Natural killer cell (primary cell): Measurements from ENCODE around the gene AUH. TPM values are rescaled to one million over a fixed set of nuclear protein-coding genes. Genes with fewer than 3 reads are reported as not detected.

Experiments used
- ATAC-seq, 3 donors: fragments of 150-1000 bp in 2 of 3; fragments of 200-7000 bp in 1 of 3; cut with Tn5 transposase; 1 replicate in 1 of 3; 2 replicates in 2 of 3; pipeline ENCODE4 v1.10.0; 2021; ENCODE audit warnings: mild to moderate bottlenecking in 2 of 3, moderate library complexity in 2 of 3
- DNase-seq, 2 donors: peaks; one replicate each; pipeline versions ENCODE4 v3.0.0 to v3.0.0-alpha.2; 2013 to 2021; ENCODE audit warnings: mixed read lengths in 1 of 2
- H3K27ac ChIP-seq: one replicate; pipeline ENCODE4 v1.5.1; 2013; ENCODE audit warnings: mild to moderate bottlenecking, low read length
- H3K27me3 ChIP-seq: one replicate; pipeline ENCODE4 v1.6.1; 2013; ENCODE audit warnings: low read length; ENCODE audit not compliant: control insufficient read depth, insufficient read depth
- H3K36me3 ChIP-seq: one replicate; pipeline ENCODE4 v1.6.1; 2013; ENCODE audit warnings: low read length; ENCODE audit not compliant: control insufficient read depth, insufficient read depth
- H3K4me1 ChIP-seq: one replicate; pipeline ENCODE4 v1.6.1; 2013; ENCODE audit warnings: low read length; ENCODE audit not compliant: control insufficient read depth, insufficient read depth
- H3K4me3 ChIP-seq: one replicate; pipeline ENCODE4 v1.5.1; 2013; ENCODE audit warnings: low read length
- H3K9me3 ChIP-seq: one replicate; pipeline ENCODE4 v1.6.1; 2013; ENCODE audit warnings: low read length; ENCODE audit not compliant: control insufficient read depth, insufficient read depth
- H3K27ac Mint-ChIP-seq, 2 donors: one replicate each; pipeline ENCODE4 v1.8.0; 2022; ENCODE audit warnings: mild to moderate bottlenecking in 2 of 2, mixed read lengths in 2 of 2, moderate library complexity in 1 of 2
- H3K27me3 Mint-ChIP-seq, 2 donors: one replicate each; pipeline ENCODE4 v1.8.0; 2022; ENCODE audit warnings: low read depth in 2 of 2, mixed read lengths in 2 of 2
- H3K36me3 Mint-ChIP-seq: one replicate; pipeline ENCODE4 v1.8.0; 2022; ENCODE audit warnings: mixed read lengths
- H3K4me1 Mint-ChIP-seq, 2 donors: one replicate each; pipeline ENCODE4 v1.8.0; 2022; ENCODE audit warnings: mixed read lengths in 2 of 2
- H3K4me3 Mint-ChIP-seq: one replicate; pipeline ENCODE4 v1.8.0; 2022; ENCODE audit warnings: mild to moderate bottlenecking, moderate library complexity, mixed read lengths
- H3K9me3 Mint-ChIP-seq, 2 donors: one replicate each; pipeline ENCODE4 v1.8.0; 2022; ENCODE audit warnings: mixed read lengths in 2 of 2
- CTCF ChIP-seq: fragments of 200-600 bp; IDR thresholded peaks from one replicate; pipeline ENCODE4 v1.8.0; 2022; ENCODE audit warnings: antibody characterized with exemption
- WGBS: methylation state at CpG from one replicate; pipeline ENCODE4 v1.1.7; 2013; ENCODE audit warnings: missing lambda C conversion rate; ENCODE audit not compliant: insufficient coverage; 5-methylcytosine and 5-hydroxymethylcytosine counted together
- intact Hi-C: fragments of 100-400 bp; cut with micrococcal nuclease; formaldehyde crosslinking; loops from one replicate; pipeline ENCODE4 v1.14.2; 2022
- total RNA-seq, 4 donors: library from RNA; stranded (reverse); fragments of 120-200 nt in 1 of 4; gene quantifications; one replicate each; pipeline versions ENCODE4 v1.2.3 to v1.2.4, GENCODE V29; 2013 to 2022

AUH gene
- total RNA-seq, 3 donors from 2014 or later (not counting 1 experiment from before 2014, with no cell fraction given): 26.7 to 36.6 (median 34.9) TPM

GRCh38 chr9:91340395-91340967 lies 21.2 kb downstream of the AUH start:
- peaks cover 7% of the 10 kb centered on the region for H3K36me3 Mint-ChIP-seq
- peak overlapping the region in 1 of 2 donors; percentile 61 for H3K27ac Mint-ChIP-seq
- H3K9me3 Mint-ChIP-seq: no peaks in the 10 kb centered on the region
- H3K4me1 Mint-ChIP-seq: peaks cover 56 to 63% of the 10 kb centered on the region in 2 donors
- Histone ChIP-seq H3K27ac (no peak overlapping the region), H3K9me3 (no peaks in the 10 kb centered on the region), H3K27me3 (no peaks in the 10 kb centered on the region), H3K36me3 (peaks cover 22% of the 10 kb centered on the region), H3K4me3 (no peak overlapping the region), H3K4me1 (peaks cover 16% of the 10 kb centered on the region)
- ATAC-seq (no peak), DNase-seq (no peak)
- intact Hi-C loops: no loop called here
- no peak overlapping the region for H3K4me3 Mint-ChIP-seq
- no peak for TF ChIP-seq CTCF
- no peaks in the 10 kb centered on the region for H3K27me3 Mint-ChIP-seq
- WGBS: 100% methylated on average over 1 of the region's 1 CpG

- Mint-ChIP-seq H3K4me3 (peak overlapping the region; percentile 64), H3K27ac (peak overlapping the region; percentile 47 to 58), H3K9me3 (no peaks in the 10 kb centered on the region), H3K36me3 (peaks cover 7% of the 10 kb centered on the region), H3K27me3 (no peaks in the 10 kb centered on the region), H3K4me1 (peaks cover 52 to 63% of the 10 kb centered on the region in 2 donors)
- TF ChIP-seq CTCF: no peak
- Histone ChIP-seq H3K4me3 (no peak overlapping the region), H3K27ac (no peak overlapping the region), H3K36me3 (peaks cover 22% of the 10 kb centered on the region), H3K9me3 (no peaks in the 10 kb centered on the region), H3K27me3 (no peaks in the 10 kb centered on the region), H3K4me1 (peaks cover 16% of the 10 kb centered on the region)
- intact Hi-C loops: no loop called here
- peak in 2 of 3 donors; percentile 44 to 70 for ATAC-seq
- DNase-seq: no peak
These were observed 23.0 kb downstream of the AUH start for GRCh38 chr9:91338681-91339080.

- no peaks in the 10 kb centered on the region for H3K9me3 Mint-ChIP-seq
- H3K27ac Mint-ChIP-seq: peak overlapping the region in 1 of 2 donors; percentile 25
- Histone ChIP-seq H3K36me3 (peaks cover 12% of the 10 kb centered on the region), H3K9me3 (no peaks in the 10 kb centered on the region), H3K4me3 (no peak overlapping the region), H3K27me3 (no peaks in the 10 kb centered on the region), H3K4me1 (peaks cover 15% of the 10 kb centered on the region), H3K27ac (no peak overlapping the region)
- intact Hi-C loops: no loop called here
- 100% methylated on average over 1 of the region's 1 CpG for WGBS
- ATAC-seq: no peak
- DNase-seq: no peak
- H3K4me1 Mint-ChIP-seq: peaks cover 51 to 56% of the 10 kb centered on the region in 2 donors
- TF ChIP-seq CTCF: no peak
- H3K36me3 Mint-ChIP-seq: peaks cover 6% of the 10 kb centered on the region
- H3K4me3 Mint-ChIP-seq: no peak overlapping the region
- H3K27me3 Mint-ChIP-seq: no peaks in the 10 kb centered on the region
These were observed 24.9 kb downstream of the AUH start for GRCh38 chr9:91336786-91337185.

GRCh38 chr9:91334053-91334452 lies 27.7 kb downstream of the AUH start:
- Mint-ChIP-seq H3K27ac (no peak overlapping the region), H3K4me3 (no peak overlapping the region), H3K4me1 (peaks cover 24 to 39% of the 10 kb centered on the region in 2 donors), H3K36me3 (no peaks in the 10 kb centered on the region), H3K9me3 (no peaks in the 10 kb centered on the region), H3K27me3 (no peaks in the 10 kb centered on the region)
- Histone ChIP-seq H3K4me3 (no peak overlapping the region), H3K27me3 (no peaks in the 10 kb centered on the region), H3K36me3 (peaks cover 6% of the 10 kb centered on the region), H3K27ac (no peak overlapping the region), H3K4me1 (peaks cover 7% of the 10 kb centered on the region), H3K9me3 (no peaks in the 10 kb centered on the region)
- intact Hi-C loops: no loop called here
- DNase-seq (no peak), ATAC-seq (no peak)
- over 99% methylated on average over 4 of the region's 4 CpGs for WGBS
- TF ChIP-seq CTCF: no peak
